ENCODE data around the gene PPP3CA.
"Not testable (repeated sequence)": the region's sequence is repeated elsewhere in the genome, so short reads cannot be mapped to it uniquely, and the experiment has no call there.

PPP3CA gene

DNA sequence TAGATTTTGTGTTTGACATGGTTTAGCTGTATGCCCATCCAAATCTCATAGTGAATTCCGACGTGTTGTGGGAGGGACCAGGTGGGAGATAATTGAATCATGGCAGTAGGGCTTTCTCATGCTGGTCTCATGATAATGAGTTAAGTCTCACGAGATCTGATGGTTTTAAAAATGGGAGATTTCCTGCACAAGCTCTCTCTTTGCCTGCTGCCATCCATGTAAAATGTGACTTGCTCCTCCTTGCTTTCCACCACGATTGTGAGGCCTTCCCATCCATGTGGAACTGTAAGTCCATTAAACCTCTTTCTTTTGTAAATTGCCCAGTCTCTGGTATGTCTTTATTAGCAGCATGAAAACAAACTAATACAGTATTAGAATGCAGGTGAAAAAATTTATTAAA lies 164.6 kb downstream of the PPP3CA start:
- not testable (repeated sequence) for FAIRE-seq; DNase-seq (ENCODE audit: low spot score)

DNA sequence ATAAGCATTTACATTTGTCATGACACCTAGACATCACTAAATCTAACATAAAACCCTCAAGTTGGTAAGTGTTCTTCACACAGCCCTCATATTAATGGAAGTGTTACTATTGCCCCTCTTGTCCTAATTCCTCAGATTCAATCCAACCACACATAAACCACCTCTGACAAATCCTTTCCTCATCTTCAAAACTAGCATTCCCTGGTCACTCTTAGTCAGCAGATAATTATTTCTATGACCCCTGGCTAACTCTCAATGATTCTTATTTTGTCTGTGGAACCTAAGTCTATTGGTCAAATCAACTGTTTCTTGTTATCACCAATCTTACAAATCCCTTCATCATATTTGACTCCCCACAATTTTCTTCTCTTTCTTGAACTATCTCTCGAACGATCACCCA lies 168.6 kb downstream of the PPP3CA start:
- FAIRE-seq (no peak), DNase-seq (ENCODE audit: low spot score) (no peak)

DNA sequence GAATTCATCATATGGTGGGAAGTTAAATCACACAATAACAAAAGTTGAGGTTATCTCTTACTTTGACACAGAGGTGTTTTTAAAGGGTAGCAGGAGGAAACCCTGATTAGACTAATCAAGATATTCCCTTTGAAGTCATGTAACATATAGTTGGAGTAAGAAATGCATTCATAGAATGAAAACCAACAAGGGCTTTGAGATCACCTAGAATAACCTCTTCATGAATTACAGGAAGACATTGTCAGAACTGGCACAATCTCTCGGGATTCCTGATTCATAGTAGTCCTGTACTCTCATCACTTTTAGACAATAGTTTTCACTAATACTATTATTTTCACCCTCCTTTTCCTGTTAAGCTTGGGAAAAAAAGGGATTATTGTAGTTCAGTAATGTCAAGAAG lies 170.2 kb downstream of the PPP3CA start:
- DNase-seq (ENCODE audit: low spot score) (no peak), FAIRE-seq (no peak)

DNA sequence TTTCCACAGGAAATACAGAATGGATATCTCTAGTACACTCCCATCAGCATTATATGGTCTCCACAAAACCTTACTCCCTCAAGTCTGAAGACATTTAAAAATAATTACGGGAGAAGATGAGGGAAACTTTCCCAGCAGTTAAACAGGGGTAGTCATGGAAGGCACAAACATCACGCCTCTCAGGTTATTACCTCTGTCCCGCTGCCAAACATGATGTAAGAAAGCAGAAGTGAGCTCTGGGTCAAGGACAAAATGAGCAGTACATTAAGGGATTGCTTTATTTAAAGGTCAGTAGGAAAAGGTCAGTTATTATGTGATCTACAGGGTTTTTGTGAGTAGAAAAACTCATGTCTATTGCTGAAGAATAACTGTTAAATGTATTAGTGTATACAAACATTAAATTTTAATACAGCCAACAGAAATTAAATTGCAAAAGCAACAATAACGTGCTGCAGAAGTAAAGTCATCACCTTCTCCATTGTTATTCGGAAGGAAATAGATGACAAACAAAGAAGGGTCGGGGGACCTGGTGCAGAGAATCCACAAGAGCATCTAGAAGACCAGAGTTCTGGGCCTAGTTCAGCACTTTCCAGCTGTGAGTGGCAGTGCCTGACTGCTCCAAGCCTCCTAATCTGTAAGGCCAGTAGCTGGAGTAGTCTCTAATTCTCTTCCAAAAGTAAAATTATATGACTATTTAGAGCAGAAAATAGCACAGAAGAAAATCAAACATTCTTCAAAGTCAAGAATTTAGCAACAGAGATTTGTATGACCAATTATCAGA lies 171.2 kb downstream of the PPP3CA start:
- DNase-seq (ENCODE audit: low spot score) (no peak), FAIRE-seq (no peak)

DNA sequence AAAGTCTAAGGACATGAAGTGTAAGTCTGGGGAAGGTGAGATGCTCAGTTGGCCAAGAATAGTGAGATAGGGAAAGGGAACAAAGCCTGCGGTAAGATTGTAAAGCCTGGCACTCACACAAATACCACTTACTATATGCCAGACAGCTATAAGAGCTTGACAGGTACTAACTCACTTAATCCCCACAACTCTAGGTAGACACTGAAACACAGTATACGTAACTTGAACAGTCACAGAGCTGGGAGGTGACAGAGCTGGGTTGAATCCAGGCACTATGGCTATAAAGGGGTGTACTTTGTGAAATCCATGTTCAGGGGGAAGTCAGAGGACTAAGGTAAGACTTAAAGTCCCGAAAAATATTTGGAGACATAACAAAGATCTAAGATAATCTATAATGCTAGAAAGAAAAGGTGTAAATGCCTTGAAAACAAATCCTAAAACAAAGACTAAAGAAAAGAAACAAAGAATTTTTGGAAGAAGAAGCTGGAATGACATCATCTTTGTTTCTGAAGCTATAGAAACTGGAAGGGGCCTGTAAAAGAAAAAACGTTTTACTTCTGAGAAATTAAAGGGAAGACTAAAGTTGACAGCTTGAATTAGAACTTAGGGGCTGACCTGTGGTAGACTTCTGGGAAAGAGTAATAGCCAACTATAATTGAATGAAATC lies 172.5 kb downstream of the PPP3CA start:
- DNase-seq (ENCODE audit: low spot score) = no peak
- FAIRE-seq = no peak

DNA sequence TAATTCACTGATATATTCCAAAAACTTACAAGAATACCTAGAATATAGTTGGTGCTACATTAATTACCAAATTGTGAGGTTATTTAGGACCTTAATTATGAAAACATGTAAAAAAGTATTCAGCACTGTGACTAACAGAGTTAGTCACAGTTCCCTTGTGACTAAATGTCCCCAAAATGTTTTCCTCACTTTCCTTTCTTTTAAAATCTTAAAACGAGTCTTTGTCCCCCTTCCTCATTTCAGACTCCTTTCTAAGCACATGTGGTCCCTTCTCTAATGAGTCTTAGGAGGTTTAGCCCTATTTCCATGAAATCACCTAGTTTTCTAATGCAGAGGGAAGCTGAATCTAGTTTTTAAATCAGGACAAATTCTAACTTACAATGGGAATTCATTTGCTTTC lies 175.0 kb downstream of the PPP3CA start:
- DNase-seq (ENCODE audit: low spot score) (no peak), FAIRE-seq (no peak)

DNA sequence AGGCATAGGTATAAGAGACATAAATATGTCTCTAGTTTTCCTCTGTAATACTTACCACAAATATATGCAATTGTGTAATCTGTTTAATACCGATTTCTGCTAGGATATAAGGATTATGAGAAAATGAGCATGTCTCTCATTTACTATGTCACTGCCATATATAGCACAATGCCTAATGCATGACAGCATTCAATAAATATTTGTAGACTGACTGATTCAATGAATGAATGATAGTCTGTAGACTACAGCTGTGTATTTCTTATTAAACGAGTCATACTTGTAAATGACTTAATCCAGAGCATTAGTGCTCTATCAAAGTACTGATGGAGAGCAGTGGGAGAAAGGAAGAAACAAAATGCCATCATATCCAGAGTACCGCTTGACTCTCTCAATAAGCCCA lies 175.6 kb downstream of the PPP3CA start:
- FAIRE-seq = no peak
- no peak for DNase-seq (ENCODE audit: low spot score)

DNA sequence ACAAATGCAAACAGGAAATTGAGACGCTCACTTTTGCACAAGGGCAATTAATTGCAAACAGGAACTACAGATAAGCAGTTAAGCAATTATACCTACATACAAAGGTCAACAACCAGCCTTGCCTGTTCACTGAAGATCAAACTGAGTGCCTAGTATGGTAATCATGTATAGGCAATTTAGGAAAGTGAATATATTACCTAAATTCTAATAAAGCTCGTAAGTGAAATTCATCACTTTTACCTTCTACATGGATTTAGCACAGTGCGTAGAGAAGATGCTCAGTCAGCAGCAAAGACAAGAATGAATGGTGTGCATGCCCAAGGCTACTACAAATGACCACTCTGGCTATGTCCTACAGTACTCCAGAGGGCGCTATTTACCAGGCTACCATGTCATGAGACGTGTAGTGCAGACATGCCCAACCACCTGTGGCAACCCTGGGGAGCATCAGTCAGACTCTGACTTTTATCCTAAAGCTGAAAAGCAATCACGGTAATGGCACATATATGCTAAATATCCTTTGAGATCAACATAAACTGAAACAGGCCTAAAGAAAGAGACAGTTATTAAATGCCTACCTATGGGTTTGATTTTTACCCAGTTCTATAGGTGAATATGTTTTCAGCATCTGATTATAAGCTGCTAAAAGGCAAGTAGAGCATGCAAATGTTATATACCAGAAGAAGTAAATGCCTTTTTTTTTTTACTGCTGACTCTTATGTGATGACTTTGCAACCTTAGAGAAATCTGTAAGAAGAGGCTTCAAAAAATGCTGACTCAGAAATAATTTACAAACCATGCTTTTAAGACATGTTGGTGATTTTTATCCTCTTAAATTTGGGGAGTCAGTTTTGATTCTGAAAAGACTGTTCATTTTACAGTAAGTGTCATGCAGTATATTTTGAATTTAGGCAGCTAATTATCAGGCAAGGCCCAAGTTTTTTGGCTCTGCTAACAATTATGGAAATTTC lies 178.0 kb downstream of the PPP3CA start:
- FAIRE-seq (no peak), DNase-seq (ENCODE audit: low spot score) (peak; percentile 21)

DNA sequence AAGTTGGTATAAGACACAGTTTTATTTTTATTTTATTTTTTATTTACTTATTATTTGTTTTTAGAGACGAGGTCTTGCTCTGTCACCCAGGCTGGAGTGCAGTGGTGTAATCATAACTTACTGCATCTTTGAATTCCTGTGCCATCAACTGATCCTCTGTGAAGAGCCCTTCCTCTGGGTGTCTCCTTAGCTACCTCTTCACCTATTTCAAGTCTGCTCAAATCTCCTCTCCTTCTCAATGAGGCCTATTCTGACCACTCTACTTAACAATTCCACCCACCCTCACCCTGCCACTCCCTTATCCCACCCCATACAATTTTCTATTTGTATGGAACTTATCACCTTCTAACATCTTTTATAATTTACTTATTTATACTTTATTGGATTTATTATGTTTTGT lies 183.4 kb downstream of the PPP3CA start:
- FAIRE-seq (no peak), DNase-seq (ENCODE audit: low spot score) (no peak)

DNA sequence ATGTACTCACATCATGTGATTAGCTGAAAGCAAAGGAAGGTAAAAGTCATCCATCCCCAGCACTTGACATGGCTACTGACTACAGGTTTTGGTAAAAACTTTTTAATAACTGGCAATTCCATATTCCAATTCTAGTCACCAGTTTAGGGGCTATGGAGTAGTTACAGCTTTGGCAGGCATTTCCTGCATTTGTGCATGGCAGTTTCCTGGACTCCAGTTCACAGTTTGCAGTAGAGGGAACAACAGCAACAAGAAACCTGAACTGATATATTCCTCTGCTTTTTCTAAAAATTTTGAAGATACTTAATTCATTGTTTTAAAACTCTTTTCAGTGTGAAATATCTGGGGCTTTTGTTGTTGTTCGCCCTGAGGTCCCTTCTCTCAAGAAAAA lies 184.3 kb downstream of the PPP3CA start:
- no peak for FAIRE-seq
- DNase-seq (ENCODE audit: low spot score) = no peak

DNA sequence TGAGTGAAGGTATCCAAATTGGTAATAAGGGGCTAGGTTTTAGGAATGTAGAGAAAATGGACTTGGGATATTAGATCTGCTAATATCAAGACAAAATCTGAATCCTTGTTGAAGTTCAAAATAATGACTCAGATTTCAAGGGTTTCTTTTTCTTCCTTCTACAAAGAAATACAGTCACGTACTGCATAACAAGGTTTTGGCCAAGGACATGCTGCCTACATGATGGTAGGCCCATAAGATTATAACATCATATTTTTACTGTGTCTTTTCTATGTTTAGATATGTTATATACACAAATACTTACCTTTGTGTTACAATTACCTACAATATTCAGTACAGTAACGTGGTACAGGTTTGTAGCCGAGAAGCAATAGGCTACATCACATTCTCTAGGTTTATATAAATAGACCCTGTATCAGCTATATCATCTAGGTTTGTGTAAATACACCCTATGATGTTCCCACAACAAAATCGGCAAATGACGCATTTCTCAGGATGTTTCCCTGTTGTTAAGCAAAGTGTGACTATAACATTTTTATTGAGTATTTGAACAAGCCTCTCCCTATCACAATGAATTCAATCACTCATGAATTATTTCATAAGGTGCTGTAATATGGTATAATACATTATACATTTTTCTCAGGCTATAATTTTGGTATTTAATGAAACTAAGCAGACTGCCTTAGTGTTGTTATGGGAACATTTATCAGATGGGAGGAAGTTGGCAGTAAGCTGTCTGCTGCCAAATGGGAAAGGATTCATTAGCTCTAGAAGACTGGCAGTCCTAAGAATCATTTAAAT lies 186.3 kb downstream of the PPP3CA start:
- FAIRE-seq = no peak
- DNase-seq (ENCODE audit: low spot score) = no peak

DNA sequence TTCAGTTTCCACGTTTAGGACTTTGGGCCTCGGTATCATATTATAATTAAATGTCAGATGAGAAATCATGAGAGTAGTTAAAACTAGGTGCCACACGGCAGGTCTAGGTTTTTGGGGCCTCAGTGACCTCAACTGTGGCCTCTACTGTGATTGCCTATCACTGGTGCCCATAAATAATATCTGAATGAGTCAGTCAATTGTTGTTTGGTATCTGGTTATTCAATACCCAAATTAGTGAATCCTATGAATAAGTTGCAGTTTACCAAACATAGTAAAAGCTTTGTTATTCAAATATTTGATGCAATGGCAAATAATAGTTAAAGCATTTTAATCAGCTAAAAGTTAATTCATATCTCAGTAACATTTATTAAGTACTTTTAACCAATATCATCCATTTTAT lies 188.8 kb downstream of the PPP3CA start:
- no peak for FAIRE-seq
- no peak for DNase-seq (ENCODE audit: low spot score)

DNA sequence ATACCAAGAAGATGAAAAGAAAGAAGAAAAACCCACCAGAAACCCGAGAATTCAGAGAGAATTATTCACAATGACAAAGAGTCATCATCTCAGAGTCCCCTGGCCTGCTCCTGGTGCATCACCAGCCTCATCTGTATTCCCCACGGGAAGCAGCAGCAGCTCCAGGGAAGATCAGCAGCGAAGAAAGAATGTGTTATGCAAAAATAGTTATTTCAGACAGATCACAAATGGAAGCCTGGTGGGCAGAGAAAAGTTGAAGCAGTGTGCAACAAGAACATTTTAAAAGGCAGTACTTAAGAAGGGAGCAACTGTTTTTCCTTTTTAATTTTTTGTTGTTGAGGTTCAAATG lies 189.2 kb downstream of the PPP3CA start:
- no peak for DNase-seq (ENCODE audit: low spot score)
- FAIRE-seq = no peak

DNA sequence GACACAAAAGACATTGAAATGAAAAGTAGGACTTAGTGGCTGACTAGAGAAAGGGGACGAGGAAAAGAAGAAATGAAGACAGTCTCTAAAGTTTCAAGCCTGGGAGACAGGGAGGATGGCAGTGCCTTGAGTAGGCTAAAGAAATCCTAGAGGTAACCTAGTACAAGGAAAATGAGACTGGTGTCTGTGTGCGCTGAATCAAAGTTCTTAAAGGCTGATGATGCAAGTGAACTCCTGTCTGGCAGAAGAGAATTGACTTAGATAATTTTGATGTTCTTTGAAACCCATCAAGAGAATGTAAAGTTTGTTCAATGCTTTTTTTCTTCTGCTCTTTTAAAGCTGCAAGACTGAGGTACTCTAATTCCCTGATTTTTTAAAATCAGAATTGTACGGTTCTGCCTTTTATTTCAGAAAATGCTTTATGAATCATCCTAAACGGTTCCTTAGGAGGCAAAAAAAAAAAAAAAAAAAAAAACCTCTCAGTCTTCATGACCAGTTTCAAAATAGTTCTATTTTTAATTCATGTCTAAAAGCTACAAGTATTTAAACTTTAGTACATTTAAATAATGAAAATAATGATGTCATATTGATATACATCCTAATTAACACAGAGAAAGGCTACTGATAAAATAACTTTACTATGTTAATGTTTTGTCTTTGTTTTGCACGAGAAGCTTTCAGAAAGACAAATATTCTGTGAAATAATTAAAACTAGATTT lies 189.8 kb downstream of the PPP3CA start:
- no peak for FAIRE-seq
- no peak for DNase-seq (ENCODE audit: low spot score)

DNA sequence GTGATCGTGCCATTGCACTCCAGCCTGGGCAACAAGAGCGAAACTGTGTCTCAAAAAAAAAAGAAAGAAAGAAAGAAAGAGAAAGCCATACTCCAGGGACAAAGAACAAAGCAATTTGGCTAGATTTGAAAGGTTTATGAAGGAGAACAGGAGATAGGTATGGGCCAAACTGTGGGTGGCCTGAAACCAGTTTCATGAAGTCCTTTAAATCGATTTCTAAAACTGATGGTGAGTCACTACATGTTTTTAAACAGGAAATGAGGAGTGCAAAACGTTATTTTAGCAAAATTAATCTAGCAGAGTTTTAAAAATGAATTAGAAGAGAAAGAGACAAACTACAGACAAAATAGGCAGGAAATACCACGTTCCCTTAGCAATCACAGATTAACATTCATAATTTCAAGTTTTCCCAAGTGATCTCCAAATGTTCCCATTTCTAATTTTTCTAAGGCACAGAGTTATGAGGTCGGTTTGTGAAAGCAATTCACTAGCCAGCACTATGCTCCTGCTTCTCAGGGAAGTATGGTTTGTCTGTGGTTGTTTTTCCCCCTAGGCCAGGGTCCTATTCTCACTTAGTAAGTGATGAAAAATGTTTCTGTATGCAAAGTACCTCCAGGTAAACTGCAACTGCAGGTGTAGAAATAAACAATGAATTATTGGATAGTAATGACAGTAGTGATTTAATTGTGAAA lies 190.6 kb downstream of the PPP3CA start:
- DNase-seq (ENCODE audit: low spot score) (no peak), FAIRE-seq (no peak)

DNA sequence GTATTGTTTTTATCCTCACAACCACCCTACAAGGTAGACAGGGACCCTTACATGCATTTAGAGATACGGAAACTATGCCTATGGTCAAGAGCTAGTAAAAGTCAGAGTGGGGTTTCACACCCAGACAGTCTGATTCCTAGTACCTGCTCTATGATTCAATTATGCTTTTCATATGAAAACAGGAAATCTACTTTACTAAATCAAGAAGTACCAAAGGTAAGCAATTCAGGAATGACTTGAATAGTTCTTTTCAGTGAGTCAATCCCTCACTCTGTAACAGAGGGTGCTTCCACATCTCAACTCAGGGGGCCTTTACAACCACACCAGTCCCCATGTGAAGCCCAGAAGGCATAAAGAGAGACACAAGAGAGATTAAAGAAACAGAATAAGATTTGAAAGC lies 191.4 kb downstream of the PPP3CA start:
- FAIRE-seq (no peak), DNase-seq (ENCODE audit: low spot score) (no peak)

DNA sequence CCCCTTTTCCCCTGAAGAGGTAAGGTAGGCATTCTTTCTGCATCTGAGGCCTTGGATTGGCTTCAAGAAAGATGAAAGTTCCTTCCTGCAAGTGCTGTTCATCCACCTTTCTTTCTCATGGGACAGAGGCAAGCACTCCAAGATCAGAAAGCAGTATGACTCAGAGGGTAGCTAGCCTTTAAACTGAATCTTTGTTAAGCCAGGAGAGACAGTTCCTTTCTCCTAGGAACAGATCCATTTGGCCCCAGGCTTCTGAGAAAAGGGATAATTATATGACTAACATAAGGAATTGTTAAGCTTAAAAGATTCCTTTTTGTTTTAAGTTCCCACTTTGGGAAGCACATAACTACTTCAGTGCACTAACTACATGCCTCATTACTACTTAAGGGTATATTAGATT lies 192.0 kb downstream of the PPP3CA start:
- FAIRE-seq (no peak), DNase-seq (ENCODE audit: low spot score) (peak; percentile 14)

DNA sequence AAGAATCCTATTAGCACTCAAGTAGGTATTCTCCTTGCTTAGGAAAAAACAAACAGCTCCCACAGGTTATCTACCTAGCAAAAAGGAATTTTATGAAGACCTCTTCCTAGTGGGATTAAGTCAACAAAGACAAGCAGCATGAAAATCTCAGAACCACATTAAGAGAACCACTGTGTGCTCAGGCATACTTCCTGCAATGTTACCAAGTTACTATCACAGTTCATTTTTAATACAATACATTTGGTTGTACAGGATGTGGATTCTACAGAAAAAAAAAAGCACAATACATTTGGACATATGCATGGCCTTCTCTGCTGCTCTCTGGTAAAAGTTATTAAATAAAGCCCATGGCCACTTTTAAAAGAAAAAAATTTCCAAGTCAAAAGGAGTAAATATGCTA lies 193.7 kb downstream of the PPP3CA start:
- DNase-seq (ENCODE audit: low spot score) (no peak), FAIRE-seq (no peak)

DNA sequence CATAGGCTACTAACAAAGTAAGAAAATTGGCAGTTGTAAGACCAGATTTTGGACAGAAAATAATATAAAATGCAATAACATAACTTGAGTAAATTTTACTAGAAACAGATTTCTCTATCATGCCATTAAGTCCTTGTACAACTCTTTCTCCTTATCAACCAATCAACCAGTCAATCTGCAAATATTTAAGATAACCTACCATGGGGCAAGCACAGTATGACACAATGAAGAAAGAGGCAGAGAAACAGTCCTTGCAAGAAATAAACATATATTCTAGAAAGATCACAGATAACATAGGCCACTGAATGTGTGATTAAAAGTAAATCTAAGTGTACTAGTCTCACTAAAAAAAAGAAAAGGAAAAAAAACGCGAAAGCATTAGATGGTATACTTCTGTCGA lies 194.8 kb downstream of the PPP3CA start:
- DNase-seq (ENCODE audit: low spot score) (no peak), FAIRE-seq (no peak)

DNA sequence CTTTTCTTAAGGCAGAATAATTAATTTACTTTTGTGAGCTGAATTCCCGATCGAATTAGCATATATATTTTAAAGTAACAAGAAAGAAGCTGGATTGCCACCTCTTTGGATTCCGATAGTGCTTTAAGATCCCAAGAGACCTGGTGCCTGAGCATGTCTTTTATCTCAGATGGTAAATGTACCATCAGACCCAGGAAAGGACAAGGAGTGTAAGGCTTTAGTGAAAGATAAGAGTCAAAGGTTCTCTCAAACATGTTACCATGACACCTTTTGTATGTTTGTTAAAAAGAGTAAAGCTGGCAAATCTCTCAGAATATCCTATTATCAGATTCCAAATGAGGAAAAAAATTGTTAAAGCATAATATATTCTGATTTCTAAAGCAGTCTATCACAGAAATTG lies 198.8 kb downstream of the PPP3CA start:
- no peak for FAIRE-seq
- no peak for DNase-seq (ENCODE audit: low spot score)
